Keratinocyte (primary cell): ENCODE measurements around the gene AUH.

ENCODE experiments used
- EZH2 ChIP-seq: IDR thresholded peaks from one replicate; pipeline ENCODE4 v1.6.1; 2012; ENCODE audit warnings: inconsistent platforms, mild to moderate bottlenecking, low read length, moderate library complexity
- TF ChIP-seq, protein P1 (sequence below), 3 experiments: IDR thresholded peaks in 1 of 3; conservative IDR thresholded peaks in 1 of 3; optimal IDR thresholded peaks in 1 of 3; 2 replicates in 2 of 3; 3 replicates in 1 of 3; pipeline versions ENCODE3 to v1.5.1; 2011; ENCODE audit warnings: low read length in 3 of 3, mild to moderate bottlenecking in 3 of 3, moderate library complexity in 2 of 3, control low read depth in 1 of 3, inconsistent platforms in 1 of 3; ENCODE audit not compliant: insufficient read depth in 2 of 3; ENCODE audit errors: extremely low read depth in 1 of 3

- TF ChIP-seq, protein P1, sequence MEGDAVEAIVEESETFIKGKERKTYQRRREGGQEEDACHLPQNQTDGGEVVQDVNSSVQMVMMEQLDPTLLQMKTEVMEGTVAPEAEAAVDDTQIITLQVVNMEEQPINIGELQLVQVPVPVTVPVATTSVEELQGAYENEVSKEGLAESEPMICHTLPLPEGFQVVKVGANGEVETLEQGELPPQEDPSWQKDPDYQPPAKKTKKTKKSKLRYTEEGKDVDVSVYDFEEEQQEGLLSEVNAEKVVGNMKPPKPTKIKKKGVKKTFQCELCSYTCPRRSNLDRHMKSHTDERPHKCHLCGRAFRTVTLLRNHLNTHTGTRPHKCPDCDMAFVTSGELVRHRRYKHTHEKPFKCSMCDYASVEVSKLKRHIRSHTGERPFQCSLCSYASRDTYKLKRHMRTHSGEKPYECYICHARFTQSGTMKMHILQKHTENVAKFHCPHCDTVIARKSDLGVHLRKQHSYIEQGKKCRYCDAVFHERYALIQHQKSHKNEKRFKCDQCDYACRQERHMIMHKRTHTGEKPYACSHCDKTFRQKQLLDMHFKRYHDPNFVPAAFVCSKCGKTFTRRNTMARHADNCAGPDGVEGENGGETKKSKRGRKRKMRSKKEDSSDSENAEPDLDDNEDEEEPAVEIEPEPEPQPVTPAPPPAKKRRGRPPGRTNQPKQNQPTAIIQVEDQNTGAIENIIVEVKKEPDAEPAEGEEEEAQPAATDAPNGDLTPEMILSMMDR (optimal IDR thresholded peaks at IDR 0.05 in 1 of 3, IDR thresholded peaks at IDR 0.05 in 1 of 3, conservative IDR thresholded peaks at IDR 0.05 in 1 of 3; ENCODE audit: extremely low read depth in 1 of 3, insufficient read depth in 2 of 3, low read length in 3 of 3) = no peak
- TF ChIP-seq EZH2 = no peak
These were observed 997 bp downstream of the AUH start for GRCh38 chr9:91360551-91361290.
